Fibroblast of pulmonary artery (primary cell): ENCODE results near the gene GGA1.
A peak's percentile ranks its signal among the peaks of the same experiment; 100 is the strongest.

Experiments used
- DNase-seq: peaks from one replicate; pipeline ENCODE4 v3.0.0-alpha.2; 2010; ENCODE audit warnings: low read depth
- H3K4me3 ChIP-seq: replicated peaks from 2 replicates; pipeline ENCODE4 v1.5.1; 2011; ENCODE audit warnings: low read depth, mild to moderate bottlenecking, control low read depth, low read length, moderate library complexity
- CTCF ChIP-seq: IDR thresholded peaks from 2 replicates; pipeline ENCODE4 v1.5.1; 2011; ENCODE audit warnings: mild to moderate bottlenecking, control low read depth, low read length, inconsistent platforms; ENCODE audit errors: missing control alignments

GGA1 gene

GRCh38 chr22:37681001-37681424 is 72.4 kb downstream of the GGA1 start:
- TF ChIP-seq CTCF, result no peak
- H3K4me3 ChIP-seq, result no peak overlapping the region
- DNase-seq, result no peak

- TF ChIP-seq CTCF, result peak; percentile 97
- DNase-seq, result peak; percentile 81
- H3K4me3 ChIP-seq, result no peak overlapping the region
Observed at GRCh38 chr22:37681556-37682049, 73.0 kb downstream of the GGA1 start.
